Stimulated activated CD8-positive, alpha-beta memory T cell treated with anti-CD3 and anti-CD28 coated beads, Interleukin-15, amount 100 ng/mL, for 48 hours (primary cell): Measurements from ENCODE around the gene KLK8.

ENCODE experiments used
- DNase-seq, 2 donors: peaks; one replicate each; pipeline ENCODE4 v3.0.0-alpha.2; 2020; ENCODE audit warnings: low read depth in 2 of 2

Gene KLK8

GRCh38 chr19:51001515-51001914 lies at the start of gene KLK8:
Gene KLK8 (minus strand): TSS chr19:51001604. CDS start chr19:51001167, 437 bp downstream.
- DNase-seq: no peak

GRCh38 chr19:51047031-51047335 lies 45.6 kb upstream of the KLK8 start:
- no peak for DNase-seq

- DNase-seq: no peak
Measured at GRCh38 chr19:51044327-51044726, 42.9 kb upstream of the KLK8 start.

GRCh38 chr19:51043497-51043896 lies 42.1 kb upstream of the KLK8 start:
- DNase-seq: no peak

- no peak for DNase-seq
Measured at GRCh38 chr19:51040151-51040550, 38.7 kb upstream of the KLK8 start.

- DNase-seq: no peak
Measured at GRCh38 chr19:51036519-51036918, 35.1 kb upstream of the KLK8 start.

GRCh38 chr19:51034704-51035103 lies 33.3 kb upstream of the KLK8 start, which contains the start of gene KLK12:
Gene KLK12 (minus strand): TSS chr19:51035002. CDS start chr19:51034621, 381 bp downstream.
- DNase-seq: no peak

GRCh38 chr19:51031880-51032225 lies 30.4 kb upstream of the KLK8 start:
- no peak for DNase-seq

GRCh38 chr19:51031220-51031879 lies 29.9 kb upstream of the KLK8 start:
- no peak for DNase-seq

- DNase-seq: no peak
Measured at GRCh38 chr19:51030631-51031030, 29.2 kb upstream of the KLK8 start.

GRCh38 chr19:51029718-51030117 lies 28.3 kb upstream of the KLK8 start:
- DNase-seq: no peak

- DNase-seq: no peak
Measured at GRCh38 chr19:51027873-51028272, 26.5 kb upstream of the KLK8 start.

- DNase-seq: no peak
Measured at GRCh38 chr19:51027126-51027806, 25.9 kb upstream of the KLK8 start.

GRCh38 chr19:51026554-51026831 lies 25.1 kb upstream of the KLK8 start, which contains the start of gene KLK11:
Gene KLK11 (minus strand): TSS chr19:51026616. CDS start chr19:51025631, 985 bp downstream.
- no peak for DNase-seq

- DNase-seq: no peak
Measured at GRCh38 chr19:51025809-51026553, 24.6 kb upstream of the KLK8 start.

GRCh38 chr19:51025401-51025800 lies 24.0 kb upstream of the KLK8 start:
- DNase-seq: no peak

GRCh38 chr19:51024924-51025323 lies 23.5 kb upstream of the KLK8 start:
- DNase-seq: no peak

GRCh38 chr19:51023946-51024345 lies 22.5 kb upstream of the KLK8 start:
- no peak for DNase-seq

GRCh38 chr19:51022526-51022925 lies 21.1 kb upstream of the KLK8 start:
- DNase-seq: no peak

- DNase-seq: no peak
Measured at GRCh38 chr19:51020988-51021651, 19.7 kb upstream of the KLK8 start.

GRCh38 chr19:51019544-51019925 lies 18.1 kb upstream of the KLK8 start, which contains the start of gene KLK10:
Gene KLK10 (minus strand): TSS chr19:51019709. CDS start chr19:51019130, 579 bp downstream.
- DNase-seq: no peak

- no peak for DNase-seq
Measured at GRCh38 chr19:51018745-51019543, 17.5 kb upstream of the KLK8 start.
